Measurements from ENCODE around the gene PYM1. TPM values are rescaled to one million over a fixed set of nuclear protein-coding genes. Genes with fewer than 3 reads are reported as not detected.

Gene PYM1
- total RNA-seq (2022; extraction: Qiagen RNA extraction) = 38.8 to 45.9 TPM (median 41.1 TPM) in 5 replicates

GRCh38 chr12:55927588-55928502, at the start of gene PYM1:
Gene PYM1, minus strand, starts transcription at chr12:55927894. Its CDS starts 133 bp downstream, at chr12:55927761.

GRCh38 chr12:55973599-55974307, 46.1 kb upstream of the PYM1 start, which contains the start of gene RAB5B:
Gene RAB5B, plus strand, starts transcription at chr12:55974078. Its CDS starts 12,883 bp downstream, at chr12:55986961.

GRCh38 chr12:55966408-55967281, 39.0 kb upstream of the PYM1 start, which contains the start of gene CDK2:
Gene CDK2, plus strand, starts transcription at chr12:55966830. Its CDS starts 179 bp downstream, at chr12:55967009.

GRCh38 chr12:55965941-55966407, 38.3 kb upstream of the PYM1 start, which contains the start of gene PMEL:
Gene PMEL, minus strand, starts transcription at chr12:55966042. Its CDS starts 31 bp downstream, at chr12:55966011.

GRCh38 chr12:55930771-55931316, 3.1 kb upstream of the PYM1 start, which contains the start of gene DGKA:
Gene DGKA, plus strand, starts transcription at chr12:55931162. Its CDS starts 5,342 bp downstream, at chr12:55936504.

Other genes with a start within 250 kb of the PYM1 start
- gene ITGA7, start 220.0 kb downstream of the PYM1 start, total RNA-seq (2022; extraction: Qiagen RNA extraction) = 0.90 to 1.4 TPM (median 0.98 TPM) in 5 replicates
- 120 to 133 TPM (median 131 TPM) in 5 replicates for gene BLOC1S1, start 211.8 kb downstream of the PYM1 start, total RNA-seq (2022; extraction: Qiagen RNA extraction)
- 2.1 to 2.8 TPM (median 2.4 TPM) in 5 replicates for gene RDH5, start 207.5 kb downstream of the PYM1 start, total RNA-seq (2022; extraction: Qiagen RNA extraction)
- gene CD63, start 198.9 kb downstream of the PYM1 start, total RNA-seq (2022; extraction: Qiagen RNA extraction) = 655 to 723 TPM (median 684 TPM) in 5 replicates
- gene GDF11, start 184.8 kb downstream of the PYM1 start, total RNA-seq (2022; extraction: Qiagen RNA extraction) = 2.3 to 4.4 TPM (median 3.9 TPM) in 5 replicates
- 84.0 to 146 TPM (median 85.8 TPM) in 5 replicates for gene SARNP, start 110.2 kb downstream of the PYM1 start, total RNA-seq (2022; extraction: Qiagen RNA extraction)
- gene ORMDL2, start 109.9 kb downstream of the PYM1 start, total RNA-seq (2022; extraction: Qiagen RNA extraction) = 79.6 to 103 TPM (median 94.6 TPM) in 5 replicates
- gene DNAJC14, start 98.3 kb downstream of the PYM1 start, total RNA-seq (2022; extraction: Qiagen RNA extraction) = 20.7 to 28.0 TPM (median 25.9 TPM) in 5 replicates
- gene MMP19, start 85.0 kb downstream of the PYM1 start, total RNA-seq (2022; extraction: Qiagen RNA extraction) = 0.29 to 0.45 TPM (median 0.32 TPM) in 5 replicates
- 16.0 to 20.2 TPM (median 19.4 TPM) in 5 replicates for gene DGKA, start 3.3 kb upstream of the PYM1 start, total RNA-seq (2022; extraction: Qiagen RNA extraction)
- 0.53 to 1.1 TPM (median 0.67 TPM) in 5 replicates for gene PMEL, start 38.1 kb upstream of the PYM1 start, total RNA-seq (2022; extraction: Qiagen RNA extraction)
- gene CDK2, start 38.9 kb upstream of the PYM1 start, total RNA-seq (2022; extraction: Qiagen RNA extraction) = 47.2 to 60.1 TPM (median 52.4 TPM) in 5 replicates
- gene RAB5B, start 46.2 kb upstream of the PYM1 start, total RNA-seq (2022; extraction: Qiagen RNA extraction) = 28.1 to 38.0 TPM (median 35.9 TPM) in 5 replicates
- 7.2 to 9.5 TPM (median 8.0 TPM) in 5 replicates for gene SUOX, start 69.4 kb upstream of the PYM1 start, total RNA-seq (2022; extraction: Qiagen RNA extraction)
- 2.3 to 2.9 TPM (median 2.8 TPM) in 5 replicates for gene IKZF4, start 93.1 kb upstream of the PYM1 start, total RNA-seq (2022; extraction: Qiagen RNA extraction)
- gene RPS26, start 114.0 kb upstream of the PYM1 start, total RNA-seq (2022; extraction: Qiagen RNA extraction) = 569 to 686 TPM (median 600 TPM) in 5 replicates
- 1.1 to 1.7 TPM (median 1.3 TPM) in 5 replicates for gene ERBB3, start 152.3 kb upstream of the PYM1 start, total RNA-seq (2022; extraction: Qiagen RNA extraction)
- 310 to 332 TPM (median 329 TPM) in 5 replicates for gene PA2G4, start 176.7 kb upstream of the PYM1 start, total RNA-seq (2022; extraction: Qiagen RNA extraction)
- 5,372 to 6,304 TPM (median 5,793 TPM) in 5 replicates for gene RPL41, start 188.7 kb upstream of the PYM1 start, total RNA-seq (2022; extraction: Qiagen RNA extraction)
- gene ZC3H10, start 190.4 kb upstream of the PYM1 start, total RNA-seq (2022; extraction: Qiagen RNA extraction) = 2.5 to 3.5 TPM (median 3.1 TPM) in 5 replicates
- gene ESYT1, start 200.4 kb upstream of the PYM1 start, total RNA-seq (2022; extraction: Qiagen RNA extraction) = 56.5 to 75.8 TPM (median 72.7 TPM) in 5 replicates
- 68.1 to 83.2 TPM (median 73.8 TPM) in 5 replicates for gene MYL6B, start 224.7 kb upstream of the PYM1 start, total RNA-seq (2022; extraction: Qiagen RNA extraction)
- gene MYL6, start 230.5 kb upstream of the PYM1 start, total RNA-seq (2022; extraction: Qiagen RNA extraction) = 2,040 to 3,443 TPM (median 2,154 TPM) in 5 replicates